AML-193 (cell line): ENCODE data around the gene CAB39L.

Experiments
- DNase-seq, 2 experiments: peaks; one replicate each; lab custom pipeline; 2025; lab: John Stamatoyannopoulos, UW

The CAB39L gene

GRCh38 chr13:49279885-49280284 lies 164.0 kb downstream of the CAB39L start:
- no peak for DNase-seq

GRCh38 chr13:49279112-49279511 lies 164.8 kb downstream of the CAB39L start:
- no peak for DNase-seq

- no peak for DNase-seq
Measured at GRCh38 chr13:49278211-49278610, 165.7 kb downstream of the CAB39L start.

DNA sequence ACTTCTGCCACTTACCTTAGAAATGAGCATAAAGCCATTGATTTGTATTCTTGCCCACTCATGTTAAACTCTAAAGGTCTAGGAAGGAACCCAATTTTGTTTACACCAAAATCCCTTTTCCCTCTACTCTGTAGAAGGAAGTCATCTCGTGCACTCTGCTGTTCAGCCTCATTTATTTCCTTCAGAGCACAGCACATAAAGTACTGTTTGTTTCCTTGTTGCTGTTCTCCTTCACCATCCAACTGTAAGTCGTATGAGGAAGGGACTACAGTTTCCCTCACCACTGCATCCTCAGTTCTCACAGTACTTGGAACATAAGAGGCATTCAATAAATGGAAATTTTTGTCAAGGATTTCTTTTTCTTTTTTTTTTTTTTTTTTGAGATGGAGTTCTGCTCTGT lies 171.6 kb downstream of the CAB39L start:
- no peak for DNase-seq

GRCh38 chr13:49271264-49271663 lies 172.6 kb downstream of the CAB39L start:
- no peak for DNase-seq

- no peak for DNase-seq
Measured at GRCh38 chr13:49265822-49266221, 178.0 kb downstream of the CAB39L start.

GRCh38 chr13:49262634-49263033 lies 181.2 kb downstream of the CAB39L start:
- no peak for DNase-seq

- no peak for DNase-seq
Measured at GRCh38 chr13:49259586-49259985, 184.3 kb downstream of the CAB39L start.
